Neural progenitor cell (in vitro differentiated cells): ENCODE measurements around the gene ASAP2. TPM values are rescaled to one million over a fixed set of nuclear protein-coding genes. Genes with fewer than 3 reads are reported as not detected.
A peak's percentile ranks its signal among the peaks of the same experiment; 100 is the strongest.

ENCODE experiments used
- DNase-seq: peaks from one replicate; pipeline ENCODE4 v3.0.0-alpha.2; 2016; ENCODE audit warnings: low spot score
- H2AFZ ChIP-seq: fragments of 200-600 bp; sonication (generic); replicated peaks from 2 replicates; pipeline ENCODE4 v1.6.1; 2016; ENCODE audit warnings: antibody characterized with exemption
- H3F3A ChIP-seq: fragments of 200-600 bp; sonication (generic); 2 replicates; pipeline ENCODE4 v1.6.1; 2016; ENCODE audit warnings: antibody characterized with exemption, low read depth
- H3K27ac ChIP-seq: fragments of 200-600 bp; sonication (generic); 2 replicates; pipeline ENCODE4 v1.5.1; 2016; ENCODE audit warnings: mild to moderate bottlenecking
- H3K27me3 ChIP-seq: fragments of 200-600 bp; sonication (generic); 2 replicates; pipeline ENCODE4 v1.6.1; 2016; ENCODE audit warnings: mild to moderate bottlenecking, moderate library complexity
- H3K36me3 ChIP-seq: fragments of 200-600 bp; sonication (generic); 2 replicates; pipeline ENCODE4 v1.5.1; 2016
- H3K4me1 ChIP-seq: fragments of 200-600 bp; sonication (generic); 2 replicates; pipeline ENCODE4 v1.6.1; 2016; ENCODE audit warnings: mixed run types
- H3K4me2 ChIP-seq: fragments of 200-600 bp; sonication (generic); 2 replicates; pipeline ENCODE4 v1.6.1; 2016
- H3K4me3 ChIP-seq: fragments of 200-600 bp; sonication (generic); 2 replicates; pipeline ENCODE4 v1.5.1; 2016
- H3K79me2 ChIP-seq: fragments of 200-600 bp; sonication (generic); 2 replicates; pipeline ENCODE4 v1.6.1; 2016; ENCODE audit warnings: low read depth
- H3K9ac ChIP-seq: fragments of 200-600 bp; sonication (generic); 2 replicates; pipeline ENCODE4 v1.6.1; 2016
- H3K9me3 ChIP-seq: fragments of 200-600 bp; sonication (generic); 2 replicates; pipeline ENCODE4 v1.5.1; 2016; ENCODE audit warnings: low read depth
- H4K20me1 ChIP-seq: fragments of 200-600 bp; sonication (generic); 2 replicates; pipeline ENCODE4 v1.6.1; 2016; ENCODE audit warnings: low read depth
- H3K27ac Mint-ChIP-seq: 3 replicates; pipeline ENCODE4 v1.8.0; 2021; ENCODE audit warnings: mixed read lengths
- H3K27me3 Mint-ChIP-seq: 2 replicates; pipeline ENCODE4 v1.8.0; 2022; ENCODE audit warnings: low read depth, mild to moderate bottlenecking, inconsistent platforms, moderate library complexity, mixed read lengths; ENCODE audit not compliant: insufficient read depth
- H3K36me3 Mint-ChIP-seq: 3 replicates; pipeline ENCODE4 v1.8.0; 2021; ENCODE audit warnings: mixed read lengths
- H3K4me1 Mint-ChIP-seq: 3 replicates; pipeline ENCODE4 v1.8.0; 2021; ENCODE audit warnings: mixed read lengths
- H3K4me3 Mint-ChIP-seq: 3 replicates; pipeline ENCODE4 v1.8.0; 2021; ENCODE audit warnings: mild to moderate bottlenecking, moderate library complexity, mixed read lengths
- H3K9me3 Mint-ChIP-seq: 3 replicates; pipeline ENCODE4 v1.8.0; 2020; ENCODE audit warnings: mixed read lengths
- CTCF ChIP-seq: fragments of 200-600 bp; sonication (generic); IDR thresholded peaks from 2 replicates; pipeline ENCODE4 v1.5.1; 2017; ENCODE audit warnings: antibody characterized with exemption, mild to moderate bottlenecking
- EZH2 ChIP-seq: fragments of 200-600 bp; sonication (generic); IDR thresholded peaks from 2 replicates; pipeline ENCODE4 v1.6.1; 2017; ENCODE audit warnings: antibody characterized with exemption, mild to moderate bottlenecking, moderate library complexity
- EZH2phosphoT487 ChIP-seq: fragments of 200-600 bp; sonication (generic); IDR thresholded peaks from 2 replicates; pipeline ENCODE4 v1.6.1; 2017; ENCODE audit warnings: antibody characterized with exemption
- total RNA-seq: library from RNA; depleted of rRNA; stranded (reverse); fragments of >200 nt; gene quantifications from 2 replicates; pipeline ENCODE4 v1.2.3, GENCODE V29; 2015; ENCODE audit warnings: low replicate concordance

Gene ASAP2
- total RNA-seq, 1 donor from 2014 or later, result 31.7 TPM

GRCh38 chr2:9319338-9319715 lies 112.7 kb downstream of the ASAP2 start:
- H3K9ac ChIP-seq, result no peak overlapping the region
- peaks cover 18% of the 10 kb centered on the region for H3K36me3 Mint-ChIP-seq
- H3K27ac Mint-ChIP-seq, result no peak overlapping the region
- TF ChIP-seq EZH2, result no peak
- no peak for TF ChIP-seq EZH2phosphoT487
- TF ChIP-seq CTCF, result no peak
- H3K79me2 ChIP-seq, result peaks cover under 1% of the 10 kb centered on the region
- peaks cover 5% of the 10 kb centered on the region for H4K20me1 ChIP-seq
- no peak overlapping the region for H2AFZ ChIP-seq
- no peaks in the 10 kb centered on the region for H3K36me3 ChIP-seq
- no peak overlapping the region for H3K4me2 ChIP-seq
- no peaks in the 10 kb centered on the region for H3F3A ChIP-seq
- H3K27me3 ChIP-seq, result no peaks in the 10 kb centered on the region
- H3K4me3 ChIP-seq, result no peak overlapping the region
- peaks cover 4% of the 10 kb centered on the region for H3K4me1 Mint-ChIP-seq
- no peaks in the 10 kb centered on the region for H3K4me1 ChIP-seq
- H3K4me3 Mint-ChIP-seq, result no peak overlapping the region
- no peak for DNase-seq
- H3K9me3 ChIP-seq, result no peaks in the 10 kb centered on the region
- no peaks in the 10 kb centered on the region for H3K9me3 Mint-ChIP-seq
- H3K27me3 Mint-ChIP-seq, result no peaks in the 10 kb centered on the region
- H3K27ac ChIP-seq, result no peak overlapping the region

GRCh38 chr2:9322576-9322975 lies 116.0 kb downstream of the ASAP2 start:
- Histone ChIP-seq H3K9ac (no peak overlapping the region), H2AFZ (no peak overlapping the region), H3K27ac (no peak overlapping the region), H3F3A (no peaks in the 10 kb centered on the region), H3K4me3 (no peak overlapping the region), H3K4me1 (no peaks in the 10 kb centered on the region), H3K36me3 (no peaks in the 10 kb centered on the region), H3K27me3 (no peaks in the 10 kb centered on the region), H4K20me1 (peaks cover 11% of the 10 kb centered on the region), H3K9me3 (no peaks in the 10 kb centered on the region), H3K4me2 (no peak overlapping the region), H3K79me2 (no peaks in the 10 kb centered on the region)
- no peak overlapping the region for H3K4me3 Mint-ChIP-seq
- no peak for DNase-seq
- no peaks in the 10 kb centered on the region for H3K4me1 Mint-ChIP-seq
- no peaks in the 10 kb centered on the region for H3K27me3 Mint-ChIP-seq
- TF ChIP-seq EZH2phosphoT487, result no peak
- no peak for TF ChIP-seq CTCF
- TF ChIP-seq EZH2, result no peak
- H3K27ac Mint-ChIP-seq, result peak overlapping the region; percentile 81
- no peaks in the 10 kb centered on the region for H3K9me3 Mint-ChIP-seq
- peaks cover 23% of the 10 kb centered on the region for H3K36me3 Mint-ChIP-seq

- Mint-ChIP-seq H3K36me3 (peaks cover 36% of the 10 kb centered on the region), H3K4me1 (no peaks in the 10 kb centered on the region), H3K27me3 (no peaks in the 10 kb centered on the region), H3K27ac (no peak overlapping the region), H3K9me3 (no peaks in the 10 kb centered on the region), H3K4me3 (no peak overlapping the region)
- Histone ChIP-seq H3K9ac (no peak overlapping the region), H3K4me3 (no peak overlapping the region), H3K27me3 (no peaks in the 10 kb centered on the region), H3K9me3 (no peaks in the 10 kb centered on the region), H3K79me2 (no peaks in the 10 kb centered on the region), H3K4me2 (no peak overlapping the region), H3K36me3 (no peaks in the 10 kb centered on the region), H4K20me1 (peaks cover 6% of the 10 kb centered on the region), H3K27ac (no peak overlapping the region), H3K4me1 (no peaks in the 10 kb centered on the region), H3F3A (no peaks in the 10 kb centered on the region), H2AFZ (no peak overlapping the region)
- TF ChIP-seq EZH2phosphoT487 (no peak), EZH2 (no peak), CTCF (no peak)
- no peak for DNase-seq
Observed at GRCh38 chr2:9325428-9325827, 118.8 kb downstream of the ASAP2 start.
